Epithelial cell of prostate (primary cell): ENCODE results near the gene RIC3.
"Not testable (repeated sequence)": the region's sequence is repeated elsewhere in the genome, so short reads cannot be mapped to it uniquely, and the experiment has no call there.

Experiments
- DNase-seq: peaks from one replicate; pipeline ENCODE4 v3.0.0-alpha.2; 2011; ENCODE audit warnings: low read depth, low spot score
- H3K27ac ChIP-seq: fragments of 450-650 bp; 2 replicates; pipeline ENCODE4 v1.5.1; 2017; ENCODE audit warnings: mild to moderate bottlenecking

RIC3 gene

GRCh38 chr11:8192016-8192895 is 23.4 kb upstream of the RIC3 start:
- DNase-seq, result peak; percentile 20
- no peak overlapping the region for H3K27ac ChIP-seq

DNA sequence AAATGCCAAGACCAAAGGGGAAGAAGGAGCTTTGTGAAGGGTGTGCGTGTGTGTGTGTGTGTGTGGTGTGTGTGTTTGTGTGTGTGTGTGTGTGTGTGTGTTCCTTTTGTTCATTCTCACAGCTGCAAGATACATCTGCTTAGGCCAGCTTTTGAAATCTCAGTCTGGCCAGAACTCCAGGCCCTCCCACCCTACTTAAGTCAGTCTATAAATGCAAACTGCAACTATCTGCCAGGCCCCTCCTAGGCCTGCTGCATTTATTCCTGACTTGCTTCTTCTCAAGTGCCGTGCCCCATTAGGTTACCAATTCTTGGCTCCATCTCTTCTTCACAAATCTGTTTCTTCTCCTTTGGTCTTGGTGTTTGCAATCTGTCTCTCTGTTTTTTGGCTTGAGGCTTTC is 21.6 kb upstream of the RIC3 start:
- no peak overlapping the region for H3K27ac ChIP-seq
- no peak for DNase-seq

GRCh38 chr11:8186429-8186828 is 17.6 kb upstream of the RIC3 start:
- H3K27ac ChIP-seq, result no peak overlapping the region
- no peak for DNase-seq

DNA sequence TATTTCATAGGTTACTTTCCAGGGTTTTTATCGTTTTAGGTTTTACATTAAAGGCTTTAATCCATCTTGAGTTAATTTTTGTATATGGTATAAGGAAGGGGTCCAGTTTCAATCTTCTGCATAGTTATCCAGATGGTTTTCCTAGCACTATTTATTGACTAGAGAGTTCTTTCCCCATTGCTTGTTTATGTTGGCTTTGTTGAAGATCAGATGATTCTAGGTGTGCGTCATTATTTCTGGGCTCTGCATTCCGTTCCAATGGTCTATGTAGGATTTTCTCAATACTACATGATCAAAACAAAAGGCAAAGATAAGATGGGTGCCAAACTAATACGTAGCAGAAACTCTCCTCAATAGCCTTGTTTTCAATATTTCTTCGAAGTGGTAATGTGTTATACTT is 14.3 kb upstream of the RIC3 start:
- DNase-seq, result no peak
- no peak overlapping the region for H3K27ac ChIP-seq

DNA sequence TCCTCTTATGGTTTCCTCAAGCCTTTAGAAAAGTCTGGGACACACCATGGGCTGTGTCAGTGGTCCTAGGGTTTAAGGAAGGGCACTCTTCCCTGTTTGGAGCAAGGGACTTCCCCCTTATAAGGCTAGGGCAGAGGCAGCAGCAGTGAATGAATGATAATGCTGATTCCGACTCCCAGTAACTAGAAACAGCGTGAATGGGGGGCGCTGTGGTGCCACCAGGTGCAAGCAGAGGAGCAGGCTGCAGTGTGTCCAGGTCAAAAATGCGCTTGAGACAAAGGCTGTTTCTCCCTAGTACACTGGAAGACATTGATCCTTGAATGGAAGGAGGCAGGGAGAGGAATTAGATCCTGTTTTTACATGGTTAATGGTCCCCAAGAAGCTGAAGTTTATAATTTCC is 11.6 kb upstream of the RIC3 start:
- DNase-seq, result no peak
- H3K27ac ChIP-seq, result no peak overlapping the region

DNA sequence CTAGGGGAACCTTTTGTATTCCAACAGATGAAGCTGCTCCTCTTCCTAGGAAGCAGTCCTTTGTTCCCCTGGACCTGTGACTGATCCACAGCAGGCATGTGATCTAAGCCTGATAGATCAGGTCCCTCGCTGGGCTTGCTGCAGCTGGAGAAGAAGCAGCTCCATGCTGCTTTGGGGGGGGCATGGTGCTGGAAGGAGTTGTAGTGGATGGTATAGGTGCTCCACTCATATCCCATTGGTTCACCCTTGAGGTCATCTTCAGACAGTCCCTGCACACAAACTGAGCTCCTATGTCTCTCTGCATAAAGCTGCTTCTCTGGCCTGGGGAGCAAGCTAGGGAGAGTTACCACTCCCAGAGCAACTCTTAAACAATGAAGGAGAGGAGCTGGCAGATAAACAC is 9.5 kb upstream of the RIC3 start:
- no peak overlapping the region for H3K27ac ChIP-seq
- no peak for DNase-seq

DNA sequence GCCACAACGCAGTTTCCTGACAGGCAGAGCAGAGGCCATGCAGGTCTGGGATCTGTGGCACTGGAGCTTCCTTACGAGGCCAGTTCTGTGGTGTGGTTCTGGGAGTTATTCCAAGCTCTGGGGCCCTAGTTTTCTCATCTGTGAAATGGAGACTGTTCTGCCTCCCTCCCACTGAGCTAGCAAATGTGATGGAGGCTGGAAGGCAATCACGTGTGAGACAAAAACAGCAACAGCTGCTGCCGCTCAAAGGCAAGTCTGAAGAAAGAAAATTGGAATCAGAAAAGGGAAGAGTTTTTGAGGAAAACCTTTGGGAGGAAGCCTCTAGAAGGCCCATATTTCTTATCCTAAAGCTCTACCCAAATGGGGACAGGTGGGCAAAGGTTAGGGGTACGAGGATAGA is 8.3 kb upstream of the RIC3 start:
- DNase-seq, result no peak
- H3K27ac ChIP-seq, result no peak overlapping the region

GRCh38 chr11:8167796-8168195 is 1.0 kb downstream of the RIC3 start:
- H3K27ac ChIP-seq, result no peak overlapping the region
- DNase-seq, result no peak

DNA sequence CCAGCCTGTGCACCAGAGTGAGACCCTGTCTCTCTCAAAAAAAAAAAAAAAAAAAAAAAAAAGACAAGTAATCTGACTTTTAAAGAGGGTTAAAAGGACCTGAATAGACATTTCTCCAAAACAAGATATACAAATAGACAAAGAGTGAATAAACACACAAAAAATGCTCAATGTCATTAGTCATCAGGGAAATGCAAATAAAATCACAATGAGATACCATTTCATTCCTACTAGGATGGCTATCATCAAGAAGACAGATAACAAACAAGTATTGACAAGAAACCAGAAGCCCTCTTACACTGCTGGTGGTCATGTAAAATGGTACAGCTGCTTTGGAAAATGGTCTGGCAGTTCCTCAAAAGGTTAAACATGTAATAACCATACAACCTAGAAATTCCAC is 4.1 kb downstream of the RIC3 start:
- no peak overlapping the region for H3K27ac ChIP-seq

GRCh38 chr11:8161627-8162304 is 7.1 kb downstream of the RIC3 start:
- not testable (repeated sequence) for DNase-seq, H3K27ac ChIP-seq

More for the DNA sequence above, 4.1 kb downstream of the RIC3 start:
- DNase-seq, result no peak

GRCh38 chr11:8156877-8157276 is 11.9 kb downstream of the RIC3 start:
- DNase-seq, result no peak

GRCh38 chr11:8149726-8150125 is 19.1 kb downstream of the RIC3 start:
- no peak for DNase-seq

More at GRCh38 chr11:8156877-8157276, 11.9 kb downstream of the RIC3 start:
- H3K27ac ChIP-seq, result no peak overlapping the region

DNA sequence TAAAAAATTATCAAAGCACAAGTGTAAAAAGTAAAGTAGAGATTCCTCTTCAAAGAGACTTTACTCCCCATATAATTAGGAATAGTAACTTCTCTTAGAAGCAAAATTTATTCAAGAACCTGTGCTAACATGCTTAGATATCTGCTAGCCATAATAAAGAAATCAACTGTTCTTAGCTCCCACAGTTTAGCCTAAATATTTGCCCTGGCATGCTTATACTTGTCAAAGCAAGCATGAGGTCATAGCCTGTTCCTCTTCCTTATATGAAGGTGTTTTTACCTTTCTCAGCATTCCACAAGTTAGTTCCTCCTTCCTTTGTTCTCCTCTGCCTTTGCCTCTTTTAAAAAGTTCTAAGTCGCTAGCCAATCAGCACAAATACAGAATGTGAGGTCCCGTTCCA is 30.3 kb downstream of the RIC3 start:
- peak; percentile 59 for DNase-seq
- H3K27ac ChIP-seq, result peak overlapping the region; percentile 75

More at GRCh38 chr11:8149726-8150125, 19.1 kb downstream of the RIC3 start:
- H3K27ac ChIP-seq, result no peak overlapping the region

DNA sequence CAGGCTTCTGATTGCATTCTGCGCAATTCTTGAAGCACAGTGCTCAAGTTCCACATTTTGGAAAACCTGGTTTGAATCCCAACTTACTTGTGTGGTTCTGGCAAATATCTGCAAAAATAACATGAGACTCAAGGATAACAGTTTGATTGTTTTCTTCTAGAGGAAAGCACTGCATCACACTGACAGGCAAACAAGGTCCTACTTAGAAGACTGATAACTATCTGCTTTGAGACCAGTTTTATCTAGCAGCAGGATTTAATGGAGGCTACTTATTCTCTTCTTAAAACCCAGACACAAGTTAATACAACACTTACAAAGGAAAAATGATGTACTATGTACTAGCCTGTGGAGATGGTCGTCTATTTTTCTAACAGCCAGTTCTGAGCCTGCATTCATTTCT is 41.4 kb downstream of the RIC3 start:
- no peak for DNase-seq
- no peak overlapping the region for H3K27ac ChIP-seq

DNA sequence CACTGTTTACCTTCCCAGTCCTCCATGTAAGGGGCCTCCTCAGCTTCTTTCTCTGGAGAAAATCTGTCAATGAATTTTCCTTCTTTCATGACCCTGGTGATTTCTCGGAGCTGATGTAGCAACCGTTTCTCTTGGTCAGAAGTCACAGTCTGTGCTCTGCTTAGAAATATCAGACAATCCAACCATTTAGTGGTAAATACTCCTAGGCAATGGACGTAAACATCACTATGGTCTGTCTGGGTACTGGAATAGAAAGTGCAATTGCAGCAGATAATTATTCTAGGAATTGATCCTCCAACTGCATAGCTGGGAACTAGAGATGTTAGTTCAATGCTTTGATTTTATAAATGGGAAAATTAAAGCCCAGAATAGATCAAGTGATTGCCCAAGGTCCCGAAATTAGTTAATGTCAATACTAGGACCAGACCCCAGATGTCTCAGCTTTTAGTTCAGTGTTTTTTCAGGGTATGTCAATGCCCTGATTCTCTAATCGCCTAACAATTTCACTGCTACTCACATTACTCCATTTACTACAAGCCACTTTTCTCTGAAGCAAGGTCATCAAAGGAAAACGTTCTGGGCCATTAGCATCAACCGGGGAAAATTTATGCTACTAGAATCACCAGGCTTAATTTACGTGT is 42.1 kb downstream of the RIC3 start:
- no peak for DNase-seq
- no peak overlapping the region for H3K27ac ChIP-seq

- H3K27ac ChIP-seq, result no peak overlapping the region
- DNase-seq, result no peak
These were observed 46.6 kb downstream of the RIC3 start for GRCh38 chr11:8122173-8122764.

DNA sequence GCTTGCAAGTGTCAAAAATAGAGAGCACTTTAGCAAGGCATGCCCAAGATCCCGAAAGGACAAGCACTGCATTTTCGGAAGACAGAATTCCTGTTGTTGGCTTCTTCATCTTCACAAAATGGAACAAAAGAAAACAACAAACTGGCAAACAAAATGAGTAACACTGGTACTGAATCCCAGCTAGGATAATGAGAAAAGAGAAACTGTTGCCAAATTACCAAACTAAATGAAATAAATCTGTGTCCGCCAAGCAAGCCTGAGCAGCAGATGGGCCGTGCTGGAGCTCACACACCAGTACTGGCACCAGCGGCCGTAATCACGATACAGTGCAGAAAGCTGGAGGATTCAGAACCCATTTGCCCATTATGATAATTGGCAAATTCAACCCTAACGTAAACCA is 57.2 kb downstream of the RIC3 start:
- H3K27ac ChIP-seq, result no peak overlapping the region
- no peak for DNase-seq

- no peak overlapping the region for H3K27ac ChIP-seq
- DNase-seq, result no peak
These were observed 58.4 kb downstream of the RIC3 start for GRCh38 chr11:8110396-8110795.

DNA sequence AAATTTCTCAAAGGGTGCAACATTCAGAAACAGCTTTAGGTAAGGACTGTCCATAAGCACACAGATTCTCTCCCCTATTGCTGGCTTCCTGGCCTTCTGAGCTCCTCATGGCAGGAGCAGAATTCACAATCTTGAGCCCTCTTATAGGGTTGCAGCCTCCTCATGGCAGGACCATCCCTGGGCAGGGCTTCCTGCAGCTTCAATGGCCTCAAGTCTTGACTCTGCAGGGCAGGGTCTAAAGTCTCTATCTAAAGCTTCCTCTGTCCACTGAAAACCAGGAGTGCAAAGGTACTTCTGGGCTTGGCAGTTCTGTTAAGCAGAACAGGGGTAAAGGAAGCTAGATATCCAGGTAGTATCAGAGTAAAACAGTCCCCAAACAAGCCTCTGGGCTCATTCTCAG is 59.1 kb downstream of the RIC3 start:
- no peak for DNase-seq
- no peak overlapping the region for H3K27ac ChIP-seq

DNA sequence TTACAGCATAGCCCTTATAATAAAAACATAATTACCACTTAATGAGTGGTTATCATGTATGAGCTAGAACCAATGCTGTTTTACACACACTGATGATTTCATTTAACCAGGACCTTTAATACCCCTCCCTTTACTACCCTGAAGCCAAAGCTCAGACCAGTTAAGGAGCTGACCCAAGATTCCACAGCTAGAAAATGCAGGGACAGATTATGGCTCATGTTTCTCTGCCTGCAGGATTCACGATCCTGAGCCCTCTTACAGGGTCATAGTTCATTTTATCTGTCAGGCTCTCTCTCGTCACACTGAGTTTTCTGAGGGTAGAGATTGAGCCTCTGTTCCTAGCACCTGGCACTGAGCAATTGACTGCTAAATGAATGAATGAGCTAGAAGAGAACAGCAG is 60.4 kb downstream of the RIC3 start:
- no peak overlapping the region for H3K27ac ChIP-seq
- DNase-seq, result no peak

DNA sequence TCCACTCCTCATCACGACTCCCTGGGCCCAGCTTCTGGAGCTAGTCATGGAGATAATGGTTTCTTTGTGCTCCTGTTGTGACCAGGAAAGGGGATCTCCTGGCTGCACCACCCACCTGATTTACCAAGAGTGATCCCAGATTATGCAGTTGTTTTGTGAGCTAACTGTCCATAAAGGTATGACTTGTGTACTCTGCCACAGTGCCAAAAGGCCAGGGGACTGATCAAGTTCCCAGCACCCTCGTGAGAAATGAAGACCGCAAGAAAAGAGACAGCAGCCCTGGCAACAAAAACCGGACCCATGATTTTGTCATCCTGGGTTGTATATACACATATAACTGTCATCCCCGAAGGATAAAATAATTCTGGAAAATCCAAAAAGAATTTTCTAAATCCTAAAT is 61.2 kb downstream of the RIC3 start:
- no peak for DNase-seq
- H3K27ac ChIP-seq, result no peak overlapping the region
